ENCODE data around the gene DEFB124. TPM values are rescaled to one million over a fixed set of nuclear protein-coding genes. Genes with fewer than 3 reads are reported as not detected.
"Not testable (repeated sequence)": the region's sequence is repeated elsewhere in the genome, so short reads cannot be mapped to it uniquely, and the experiment has no call there.

DEFB124 gene
- polyA plus RNA-seq, 1 experiment = not detected

DNA sequence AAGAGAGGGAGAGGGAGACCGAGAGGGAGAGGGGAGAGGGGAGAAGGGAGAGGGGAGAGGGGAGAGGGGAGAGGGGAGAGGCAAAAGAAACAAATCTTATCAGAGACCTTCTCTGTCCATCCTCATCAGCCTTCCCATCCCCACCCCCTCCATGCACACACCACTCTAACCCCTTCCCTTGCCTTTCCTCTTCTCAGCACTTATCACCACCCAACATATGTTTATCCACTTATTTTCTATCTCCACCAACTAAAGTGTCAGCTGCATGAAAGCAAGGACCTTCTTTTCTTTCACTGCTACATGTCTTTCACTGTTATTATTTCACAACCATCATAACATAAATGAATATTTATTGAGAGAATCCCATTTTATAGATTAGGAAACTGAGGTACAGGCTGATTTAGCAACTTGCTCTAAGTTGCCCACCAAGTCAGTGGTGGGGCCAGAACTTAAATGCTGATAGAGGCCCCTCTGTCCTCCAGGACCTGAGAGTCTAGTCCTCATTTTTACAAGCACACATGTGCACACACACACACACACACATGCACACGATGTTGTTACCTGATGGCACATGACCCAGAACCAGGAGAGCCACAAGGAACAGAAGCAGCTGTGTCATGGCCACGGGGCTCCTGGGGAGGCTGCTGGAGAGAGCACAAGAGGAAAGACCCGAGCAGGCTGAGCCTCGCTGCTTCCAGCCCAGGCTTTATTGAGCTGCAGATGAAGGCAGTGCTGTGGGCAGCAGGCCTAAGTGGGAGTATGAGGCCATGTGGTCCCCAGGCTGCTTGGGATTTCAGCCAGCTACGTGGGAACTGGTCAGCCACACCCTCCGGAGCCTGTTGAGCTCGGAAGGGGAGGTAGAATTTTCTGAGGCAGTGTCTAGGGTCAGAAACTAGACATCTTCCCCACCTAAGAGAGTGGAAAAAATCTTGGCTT, 2.3 kb downstream of the DEFB124 start:
- no peak for DNase-seq (ENCODE audit: low read depth)
- CTCF ChIA-PET = interaction anchor here (1.2 to 5.6 kb wide), 4 partner anchors 10 to 30 kb away, joined by 4 to 37 read pairs (median 14); no protein-coding TSS in a partner anchor
- TF ChIP-seq, protein P1, sequence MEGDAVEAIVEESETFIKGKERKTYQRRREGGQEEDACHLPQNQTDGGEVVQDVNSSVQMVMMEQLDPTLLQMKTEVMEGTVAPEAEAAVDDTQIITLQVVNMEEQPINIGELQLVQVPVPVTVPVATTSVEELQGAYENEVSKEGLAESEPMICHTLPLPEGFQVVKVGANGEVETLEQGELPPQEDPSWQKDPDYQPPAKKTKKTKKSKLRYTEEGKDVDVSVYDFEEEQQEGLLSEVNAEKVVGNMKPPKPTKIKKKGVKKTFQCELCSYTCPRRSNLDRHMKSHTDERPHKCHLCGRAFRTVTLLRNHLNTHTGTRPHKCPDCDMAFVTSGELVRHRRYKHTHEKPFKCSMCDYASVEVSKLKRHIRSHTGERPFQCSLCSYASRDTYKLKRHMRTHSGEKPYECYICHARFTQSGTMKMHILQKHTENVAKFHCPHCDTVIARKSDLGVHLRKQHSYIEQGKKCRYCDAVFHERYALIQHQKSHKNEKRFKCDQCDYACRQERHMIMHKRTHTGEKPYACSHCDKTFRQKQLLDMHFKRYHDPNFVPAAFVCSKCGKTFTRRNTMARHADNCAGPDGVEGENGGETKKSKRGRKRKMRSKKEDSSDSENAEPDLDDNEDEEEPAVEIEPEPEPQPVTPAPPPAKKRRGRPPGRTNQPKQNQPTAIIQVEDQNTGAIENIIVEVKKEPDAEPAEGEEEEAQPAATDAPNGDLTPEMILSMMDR (IDR thresholded peaks at IDR 0.05; ENCODE audit: insufficient read depth, low read depth, low read length) = no peak

DNA sequence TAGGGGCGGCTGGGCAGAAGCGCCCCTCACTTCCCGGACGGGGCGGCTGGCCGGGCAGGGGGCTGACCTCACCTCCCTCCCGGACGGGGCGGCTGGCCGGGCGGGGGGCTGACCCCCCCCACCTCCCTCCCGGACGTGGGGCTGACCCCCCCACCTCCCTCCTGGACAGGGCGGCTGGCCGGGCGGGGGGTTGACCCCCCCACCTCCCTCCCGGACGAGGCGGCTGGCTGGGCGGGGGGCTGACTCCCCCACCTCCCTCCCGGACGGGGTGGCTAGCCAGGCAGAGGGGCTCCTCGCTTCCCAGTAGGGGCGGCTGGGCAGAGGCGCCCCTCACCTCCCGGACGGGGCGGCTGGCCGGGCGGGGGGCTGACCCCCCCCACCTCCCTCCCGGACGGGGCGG, 4.0 kb downstream of the DEFB124 start:
- CTCF ChIA-PET; POLR2A ChIA-PET; DNase-seq (ENCODE audit: low read depth); H3K36me3 ChIP-seq (ENCODE audit: control insufficient read depth, insufficient read depth, low read length); H3K4me3 ChIP-seq (ENCODE audit: low read depth, low read length): not testable (repeated sequence)
- peaks cover 16% of the 10 kb centered on the region for H3K27me3 ChIP-seq (ENCODE audit: control insufficient read depth, insufficient read depth, low read length)

More for the DNA sequence above, 2.3 kb downstream of the DEFB124 start:
- Histone ChIP-seq H3K27me3 (ENCODE audit: control insufficient read depth, insufficient read depth, low read length) (peaks cover 20% of the 10 kb centered on the region), H3K36me3 (ENCODE audit: control insufficient read depth, insufficient read depth, low read length) (no peaks in the 10 kb centered on the region), H3K4me3 (ENCODE audit: low read depth, low read length) (no peak overlapping the region)
- POLR2A ChIA-PET = no interaction called here

DNA sequence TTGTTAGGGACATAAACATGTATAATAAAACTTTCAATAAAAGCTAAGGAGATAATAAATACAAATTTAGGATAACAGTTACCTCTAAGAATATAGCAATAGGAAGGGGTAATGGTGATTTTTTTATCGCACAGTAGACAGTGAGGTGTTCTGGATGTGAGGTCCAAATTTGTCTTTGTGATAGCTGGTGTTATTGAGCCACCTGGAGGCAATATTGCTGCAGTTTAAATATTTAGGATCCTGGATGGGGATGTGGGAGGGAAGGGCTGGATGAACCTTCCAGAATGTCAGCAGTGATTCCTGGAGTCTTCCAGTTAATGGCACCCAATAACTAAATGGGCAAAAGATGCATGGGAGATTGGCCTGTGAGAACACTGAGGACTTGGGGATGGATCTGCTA, 20.6 kb downstream of the DEFB124 start:
- H3K4me3 ChIP-seq (ENCODE audit: low read depth, low read length) = no peak overlapping the region
- TF ChIP-seq, protein P1 (IDR thresholded peaks at IDR 0.05; ENCODE audit: insufficient read depth, low read depth, low read length) = no peak

DNA sequence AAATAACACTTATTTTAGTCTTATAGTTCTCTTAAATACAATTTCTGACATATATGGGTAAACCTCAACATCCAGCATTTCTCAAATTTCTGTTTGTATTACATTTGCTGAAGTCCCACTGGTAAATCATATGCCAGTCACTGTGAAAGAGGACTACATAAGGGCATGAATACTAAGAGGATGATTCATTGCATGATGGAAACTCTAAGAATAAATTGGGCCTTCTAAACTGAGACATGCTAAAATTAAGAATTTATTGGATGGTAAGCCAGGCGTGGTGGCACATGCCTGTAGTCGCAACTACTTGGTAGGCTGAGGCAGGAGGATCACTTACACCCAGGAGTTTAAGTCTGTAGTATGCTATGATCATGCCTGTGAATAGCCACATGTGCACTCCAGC, 22.4 kb downstream of the DEFB124 start:
- Histone ChIP-seq H3K36me3 (ENCODE audit: control insufficient read depth, insufficient read depth, low read length) (no peaks in the 10 kb centered on the region), H3K4me3 (ENCODE audit: low read depth, low read length) (no peak overlapping the region), H3K27me3 (ENCODE audit: control insufficient read depth, insufficient read depth, low read length) (no peaks in the 10 kb centered on the region)
- ChIA-PET CTCF (no interaction called here), POLR2A (no interaction called here)
- DNase-seq (ENCODE audit: low read depth) = no peak
- TF ChIP-seq, protein P1 (IDR thresholded peaks at IDR 0.05; ENCODE audit: insufficient read depth, low read depth, low read length) = no peak

More for the DNA sequence above, 20.6 kb downstream of the DEFB124 start:
- DNase-seq (ENCODE audit: low read depth) = no peak
- no peaks in the 10 kb centered on the region for H3K36me3 ChIP-seq (ENCODE audit: control insufficient read depth, insufficient read depth, low read length)
- ChIA-PET POLR2A (no interaction called here), CTCF (interaction anchor here (0.9 to 2.5 kb wide), 2 partner anchors 42 to 48 kb away, joined by 3 to 12 read pairs; no protein-coding TSS in a partner anchor)
- no peaks in the 10 kb centered on the region for H3K27me3 ChIP-seq (ENCODE audit: control insufficient read depth, insufficient read depth, low read length)

DNA sequence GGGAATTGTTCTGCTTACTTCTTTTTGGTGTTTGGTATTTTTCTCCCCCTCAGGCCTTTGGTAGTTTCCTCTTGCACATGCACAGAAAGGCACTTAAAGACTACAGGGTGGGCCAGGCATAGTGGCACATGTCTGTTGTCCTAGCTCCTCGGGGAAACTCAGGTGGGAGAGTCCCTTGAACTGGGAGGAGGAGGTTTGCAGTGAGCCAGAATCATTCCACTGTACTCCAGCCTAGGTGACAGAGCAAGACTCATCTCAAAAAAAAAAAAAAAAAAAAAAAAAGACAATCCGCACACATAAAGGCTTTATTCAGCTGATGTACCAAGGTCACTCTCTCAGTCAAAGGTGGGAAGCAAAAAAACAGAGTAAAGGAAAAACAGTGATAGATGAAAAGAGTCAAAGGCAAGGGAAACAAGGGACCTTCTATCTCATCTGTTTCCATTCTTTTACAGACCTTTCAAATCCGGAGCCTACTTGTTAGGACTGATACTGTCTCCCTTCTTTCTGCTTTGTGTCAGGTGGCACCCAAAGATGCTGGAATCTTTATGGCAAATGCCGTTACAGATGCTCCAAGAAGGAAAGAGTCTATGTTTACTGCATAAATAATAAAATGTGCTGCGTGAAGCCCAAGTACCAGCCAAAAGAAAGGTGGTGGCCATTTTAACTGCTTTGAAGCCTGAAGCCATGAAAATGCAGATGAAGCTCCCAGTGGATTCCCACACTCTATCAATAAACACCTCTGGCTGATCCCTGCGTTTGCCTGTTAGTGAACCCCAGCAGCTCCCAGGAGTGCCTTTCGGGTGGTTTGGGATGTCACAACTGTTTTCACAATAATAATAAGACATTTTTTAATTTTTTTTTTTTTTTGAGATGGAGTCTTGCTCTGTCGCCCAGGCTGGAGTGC, 25.2 kb downstream of the DEFB124 start:
- H3K27me3 ChIP-seq (ENCODE audit: control insufficient read depth, insufficient read depth, low read length) = no peaks in the 10 kb centered on the region
- no peak overlapping the region for H3K4me3 ChIP-seq (ENCODE audit: low read depth, low read length)
- DNase-seq (ENCODE audit: low read depth) = no peak
- TF ChIP-seq, protein P1 (IDR thresholded peaks at IDR 0.05; ENCODE audit: insufficient read depth, low read depth, low read length) = no peak
- CTCF ChIA-PET = interaction anchor here (0.7 to 1.6 kb wide), 5 partner anchors 9 to 65 kb away, joined by 3 to 6 read pairs (median 3); partner anchors contain the start of genes DEFB123 and HM13
- POLR2A ChIA-PET = no interaction called here
- H3K36me3 ChIP-seq (ENCODE audit: control insufficient read depth, insufficient read depth, low read length) = no peaks in the 10 kb centered on the region
